ENCODE measurements around the gene TEDC2.
A peak's percentile ranks its signal among the peaks of the same experiment; 100 is the strongest.

The TEDC2 gene

GRCh38 chr16:2496223-2497115, 36.6 kb downstream of the TEDC2 start:
- DNase-seq (ENCODE audit: low spot score), result no peak

GRCh38 chr16:2497116-2497630, 37.3 kb downstream of the TEDC2 start:
- DNase-seq (ENCODE audit: low spot score), result peak; percentile 74

- DNase-seq (ENCODE audit: low spot score), result no peak
These were observed 38.0 kb downstream of the TEDC2 start for GRCh38 chr16:2497695-2498484.

- DNase-seq (ENCODE audit: low spot score), result no peak
These were observed 38.8 kb downstream of the TEDC2 start for GRCh38 chr16:2498531-2499253.

- DNase-seq (ENCODE audit: low spot score), result no peak
These were observed 39.5 kb downstream of the TEDC2 start for GRCh38 chr16:2499454-2499853.

- no peak for DNase-seq (ENCODE audit: low spot score)
These were observed 40.1 kb downstream of the TEDC2 start for GRCh38 chr16:2499890-2500429.

- DNase-seq (ENCODE audit: low spot score), result no peak
These were observed 40.6 kb downstream of the TEDC2 start for GRCh38 chr16:2500430-2500917.

- peak; percentile 91 for DNase-seq (ENCODE audit: low spot score)
These were observed 41.2 kb downstream of the TEDC2 start for GRCh38 chr16:2500918-2501750.

- no peak for DNase-seq (ENCODE audit: low spot score)
These were observed 42.3 kb downstream of the TEDC2 start for GRCh38 chr16:2501946-2502895.

- no peak for DNase-seq (ENCODE audit: low spot score)
These were observed 45.8 kb downstream of the TEDC2 start for GRCh38 chr16:2505695-2506094.

- DNase-seq (ENCODE audit: low spot score), result no peak
These were observed 47.2 kb downstream of the TEDC2 start for GRCh38 chr16:2507052-2507659.

GRCh38 chr16:2507665-2508064, 47.8 kb downstream of the TEDC2 start:
- DNase-seq (ENCODE audit: low spot score), result no peak

GRCh38 chr16:2508722-2509400, 49.0 kb downstream of the TEDC2 start:
- no peak for DNase-seq (ENCODE audit: low spot score)

- no peak for DNase-seq (ENCODE audit: low spot score)
These were observed 51.4 kb downstream of the TEDC2 start for GRCh38 chr16:2511128-2511800.

GRCh38 chr16:2511996-2512734, 52.3 kb downstream of the TEDC2 start:
- DNase-seq (ENCODE audit: low spot score), result no peak

- DNase-seq (ENCODE audit: low spot score), result no peak
These were observed 53.0 kb downstream of the TEDC2 start for GRCh38 chr16:2512735-2513404.
